Measurements from ENCODE around the gene STARD3NL. TPM values are rescaled to one million over a fixed set of nuclear protein-coding genes. Genes with fewer than 3 reads are reported as not detected.

STARD3NL gene
- total RNA-seq, 2 experiments from 2014 or later: 16.3 to 21.7 TPM

- Histone ChIP-seq H4K20me1 (ENCODE audit: insufficient read depth, low read length) (no peaks in the 10 kb centered on the region; the same call in 1 of the 2 replicates), H3K4me3 (ENCODE audit: low read depth, low read length, poor library complexity, severe bottlenecking) (no peak overlapping the region), H3K4me2 (ENCODE audit: low read length) (no peak overlapping the region), H3K9me3 (ENCODE audit: low read length) (no peaks in the 10 kb centered on the region), H3K4me1 (ENCODE audit: insufficient read depth, low read length, poor library complexity, severe bottlenecking) (no peaks in the 10 kb centered on the region), H2AFZ (ENCODE audit: low read length) (no peak overlapping the region), H3K27ac (ENCODE audit: low read depth, low read length, poor library complexity, severe bottlenecking) (no peak overlapping the region), H3K9me2 (ENCODE audit: insufficient read depth, low read length) (no peaks in the 10 kb centered on the region), H3K36me3 (ENCODE audit: insufficient read depth, low read length) (peaks cover 10% of the 10 kb centered on the region; the same call in 1 of the 2 replicates), H3K79me2 (ENCODE audit: insufficient read depth, low read depth, low read length) (no peaks in the 10 kb centered on the region)
- no TSS peak for BruUV-seq (replicated peaks)
- ChIA-PET POLR2A (no interaction called here), CTCF (ENCODE audit: unreplicated experiment) (no interaction called here)
- DNase-seq (ENCODE audit: low spot score): no peak
- intact Hi-C loops (cut with micrococcal nuclease; ENCODE audit: unreplicated experiment): no loop called here
- TF ChIP-seq CTCF (conservative IDR thresholded peaks at IDR 0.05; ENCODE audit: low read length) (no peak), EZH2phosphoT487 (IDR thresholded peaks at IDR 0.05; ENCODE audit: borderline replicate concordance, low read depth, low read length) (no peak)
These were observed 28.0 kb downstream of the STARD3NL start for GRCh38 chr7:38206071-38206470.

- intact Hi-C loops (cut with micrococcal nuclease; ENCODE audit: unreplicated experiment): no loop called here
- POLR2A ChIA-PET: no interaction called here
- DNase-seq (ENCODE audit: low spot score): no peak
- Histone ChIP-seq H3K79me2 (ENCODE audit: insufficient read depth, low read depth, low read length) (no peaks in the 10 kb centered on the region), H3K4me3 (ENCODE audit: low read depth, low read length, poor library complexity, severe bottlenecking) (no peak overlapping the region), H3K27ac (ENCODE audit: low read depth, low read length, poor library complexity, severe bottlenecking) (no peak overlapping the region), H3K4me1 (ENCODE audit: insufficient read depth, low read length, poor library complexity, severe bottlenecking) (no peaks in the 10 kb centered on the region), H3K9me3 (ENCODE audit: low read length) (no peaks in the 10 kb centered on the region), H3K9me2 (ENCODE audit: insufficient read depth, low read length) (no peaks in the 10 kb centered on the region), H4K20me1 (ENCODE audit: insufficient read depth, low read length) (no peaks in the 10 kb centered on the region), H2AFZ (ENCODE audit: low read length) (no peak overlapping the region), H3K4me2 (ENCODE audit: low read length) (no peak overlapping the region), H3K36me3 (ENCODE audit: insufficient read depth, low read length) (peaks cover 10% of the 10 kb centered on the region; the same call in 1 of the 2 replicates)
- no TSS peak for BruUV-seq (replicated peaks)
- TF ChIP-seq CTCF (conservative IDR thresholded peaks at IDR 0.05; ENCODE audit: low read length): no peak
- TF ChIP-seq EZH2phosphoT487 (IDR thresholded peaks at IDR 0.05; ENCODE audit: borderline replicate concordance, low read depth, low read length): no peak
- CTCF ChIA-PET (ENCODE audit: unreplicated experiment): no interaction called here
These were observed 29.8 kb downstream of the STARD3NL start for GRCh38 chr7:38207843-38208242.

GRCh38 chr7:38211486-38211885 lies 33.4 kb downstream of the STARD3NL start:
- intact Hi-C loops (cut with micrococcal nuclease; ENCODE audit: unreplicated experiment): no loop called here
- no peak for TF ChIP-seq CTCF (conservative IDR thresholded peaks at IDR 0.05; ENCODE audit: low read length)
- no peak for TF ChIP-seq EZH2phosphoT487 (IDR thresholded peaks at IDR 0.05; ENCODE audit: borderline replicate concordance, low read depth, low read length)
- DNase-seq (ENCODE audit: low spot score): no peak
- ChIA-PET CTCF (ENCODE audit: unreplicated experiment) (no interaction called here), POLR2A (interaction anchor here (0.6 to 0.7 kb wide), 2 partner anchors 20 to 849 kb away, joined by 3 to 4 read pairs; no protein-coding TSS in a partner anchor)
- no TSS peak for BruUV-seq (replicated peaks)
- Histone ChIP-seq H3K4me1 (ENCODE audit: insufficient read depth, low read length, poor library complexity, severe bottlenecking) (no peaks in the 10 kb centered on the region), H4K20me1 (ENCODE audit: insufficient read depth, low read length) (no peaks in the 10 kb centered on the region), H3K4me2 (ENCODE audit: low read length) (no peak overlapping the region), H3K27ac (ENCODE audit: low read depth, low read length, poor library complexity, severe bottlenecking) (no peak overlapping the region), H3K9me3 (ENCODE audit: low read length) (no peaks in the 10 kb centered on the region), H3K9me2 (ENCODE audit: insufficient read depth, low read length) (no peaks in the 10 kb centered on the region), H2AFZ (ENCODE audit: low read length) (no peak overlapping the region), H3K36me3 (ENCODE audit: insufficient read depth, low read length) (peaks cover 21% of the 10 kb centered on the region; the same call in 1 of the 2 replicates), H3K79me2 (ENCODE audit: insufficient read depth, low read depth, low read length) (no peaks in the 10 kb centered on the region), H3K4me3 (ENCODE audit: low read depth, low read length, poor library complexity, severe bottlenecking) (no peak overlapping the region)
